Measurements from ENCODE around the gene SRPK2. TPM values are rescaled to one million over a fixed set of nuclear protein-coding genes. Genes with fewer than 3 reads are reported as not detected.
"Not testable (repeated sequence)": the region's sequence is repeated elsewhere in the genome, so short reads cannot be mapped to it uniquely, and the experiment has no call there.

Gene SRPK2
- total RNA-seq, 2 donors from 2014 or later: 41.5 to 52.2 TPM

DNA sequence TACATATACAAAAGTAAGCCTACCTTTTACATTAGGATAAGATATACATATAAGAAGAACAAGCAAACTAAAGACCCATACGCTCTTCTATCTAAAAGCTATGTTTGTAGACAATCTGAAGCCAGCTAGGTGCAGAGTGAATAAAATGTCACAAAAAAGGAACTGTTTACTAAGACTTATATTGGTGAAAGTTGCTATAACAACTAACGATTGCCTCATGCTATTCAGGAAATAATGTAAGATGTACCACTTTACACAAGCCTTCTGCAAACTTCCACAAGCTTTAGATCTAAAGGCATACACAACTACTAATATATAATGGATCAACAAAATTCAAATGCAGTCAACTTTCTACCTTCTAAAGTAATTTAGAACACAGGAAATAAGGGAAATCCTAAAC, 175.1 kb downstream of the SRPK2 start:
- no peak for DNase-seq (ENCODE audit: low spot score)
- intact Hi-C loops (cut with DNase I): no loop called here

DNA sequence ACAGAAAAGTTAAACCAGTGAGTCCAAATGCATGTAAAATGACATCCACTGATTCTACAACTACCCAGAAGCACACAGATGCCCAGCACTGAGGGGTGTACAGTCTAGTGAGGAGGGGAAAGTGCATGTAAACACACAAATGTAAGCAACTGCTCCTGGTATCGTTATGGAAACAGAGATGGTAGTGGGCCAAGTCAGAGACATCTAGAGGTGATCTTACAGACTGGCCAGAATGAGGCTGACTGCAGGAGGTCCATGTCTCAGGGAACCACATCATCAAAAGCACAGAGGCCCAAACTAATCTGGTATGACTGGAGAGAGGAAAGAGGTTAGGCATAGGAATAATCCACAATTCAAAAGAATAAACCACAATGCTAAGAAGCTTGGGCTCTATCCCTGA, 176.5 kb downstream of the SRPK2 start:
- intact Hi-C loops (cut with DNase I): no loop called here
- DNase-seq (ENCODE audit: low spot score): no peak

DNA sequence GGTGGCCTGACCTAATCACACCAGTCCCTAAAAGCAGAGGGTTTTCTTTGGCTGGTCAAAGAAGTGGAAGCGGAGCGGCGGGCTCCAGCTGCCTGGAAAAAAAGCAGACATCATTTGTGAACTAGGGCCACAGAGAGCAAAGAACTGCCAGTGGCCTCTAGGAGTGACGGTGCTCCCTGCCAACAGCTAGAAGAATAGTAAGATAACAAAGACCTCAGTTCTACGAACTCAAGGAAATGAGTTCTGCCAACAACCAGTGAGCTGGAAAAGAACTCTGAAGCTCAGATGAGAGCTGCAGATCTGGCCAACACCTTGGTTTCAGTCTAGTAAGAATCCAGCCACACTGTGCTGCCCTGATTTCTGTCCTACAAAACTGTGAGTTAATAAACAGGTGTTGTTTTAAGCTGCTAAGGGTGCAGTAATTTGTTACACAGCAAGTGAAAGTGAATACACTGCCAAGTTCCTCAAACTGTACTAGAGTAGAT, 178.0 kb downstream of the SRPK2 start:
- no peak for DNase-seq (ENCODE audit: low spot score)
- intact Hi-C loops (cut with DNase I): loop anchor here in 1 of 2 donors (1.0 kb wide), 1 partner anchor 30 kb away; no protein-coding TSS in a partner anchor

DNA sequence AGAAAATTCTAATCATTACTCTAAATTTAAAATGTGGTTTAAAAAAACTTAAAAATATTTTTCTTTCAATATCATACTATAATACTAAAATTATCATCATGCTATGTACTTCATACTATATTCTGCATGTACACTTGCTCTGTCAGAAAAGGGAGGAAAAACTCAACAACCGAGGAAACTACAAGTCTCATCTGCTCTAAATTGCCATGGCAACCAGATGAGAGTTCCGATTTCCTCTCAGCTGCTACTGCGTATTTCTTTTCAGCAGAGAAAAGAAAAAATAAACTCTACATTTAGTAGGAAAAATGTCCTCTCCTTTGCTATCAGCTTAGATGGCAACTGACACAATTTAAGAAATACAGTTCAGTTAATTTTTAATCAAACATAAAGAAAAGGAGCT, 178.9 kb downstream of the SRPK2 start:
- DNase-seq (ENCODE audit: low spot score): no peak
- intact Hi-C loops (cut with DNase I): no loop called here

DNA sequence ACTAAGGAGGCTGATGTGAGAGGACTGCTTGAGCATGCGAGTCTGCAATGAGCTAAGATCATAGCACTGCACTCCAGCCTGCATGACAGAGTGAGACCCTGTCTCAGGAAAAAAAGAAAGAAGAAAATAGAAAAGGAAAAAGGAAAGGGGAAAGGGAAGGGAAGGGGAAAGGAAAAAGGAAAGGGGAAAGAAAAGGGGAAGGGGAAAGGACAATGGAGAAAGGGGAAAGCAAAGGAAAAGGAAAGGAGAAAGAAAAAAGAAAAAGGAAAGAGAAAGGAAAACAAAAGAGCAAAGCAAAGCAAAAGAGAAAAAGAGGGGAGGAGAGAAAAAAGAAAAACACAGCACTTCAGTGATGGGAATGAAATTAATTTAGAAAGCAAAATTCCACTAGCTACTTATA, 179.3 kb downstream of the SRPK2 start:
- no peak for DNase-seq (ENCODE audit: low spot score)
- intact Hi-C loops (cut with DNase I): no loop called here

DNA sequence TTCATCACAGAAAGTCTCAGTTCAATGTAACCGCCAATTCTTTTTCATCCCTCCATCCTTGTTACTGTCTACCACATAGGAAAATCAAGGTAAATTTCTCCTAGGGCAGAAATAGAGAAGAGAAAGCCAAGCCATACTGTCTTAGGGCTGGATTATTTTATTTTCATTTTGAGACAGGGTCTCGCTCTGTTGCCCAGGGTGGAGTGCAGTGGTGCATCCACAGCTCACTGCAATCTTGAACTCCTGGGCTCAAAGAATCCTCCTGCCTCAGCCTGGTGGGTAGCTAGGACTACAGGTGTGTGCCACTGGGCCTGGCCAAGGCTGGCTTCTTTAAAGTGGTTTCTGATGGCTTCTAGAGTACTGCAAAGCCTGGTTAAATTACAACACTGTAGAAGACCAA, 181.7 kb downstream of the SRPK2 start:
- intact Hi-C loops (cut with DNase I): no loop called here
- DNase-seq (ENCODE audit: low spot score): no peak

GRCh38 chr7:105205592-105206237, 183.0 kb downstream of the SRPK2 start:
- intact Hi-C loops (cut with DNase I): no loop called here
- no peak for DNase-seq (ENCODE audit: low spot score)

DNA sequence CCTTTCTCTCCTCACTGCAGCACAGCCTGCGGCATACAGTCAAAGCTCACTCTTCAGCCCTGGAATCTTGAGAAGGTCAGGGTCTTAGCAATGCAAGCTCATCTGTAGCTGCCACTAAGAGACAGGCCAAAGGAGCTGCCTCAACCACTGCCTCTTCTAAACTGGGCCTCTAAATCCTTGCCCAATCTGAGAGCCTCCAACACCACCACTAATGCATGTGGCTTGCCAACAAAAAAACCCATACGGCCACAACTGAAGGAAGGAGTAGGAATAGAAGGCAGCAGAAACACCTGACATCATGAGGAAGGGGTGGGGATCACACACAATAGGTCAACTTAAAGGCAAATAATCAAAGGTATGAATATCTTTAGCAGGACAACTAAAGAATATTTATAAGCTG, 183.8 kb downstream of the SRPK2 start:
- intact Hi-C loops (cut with DNase I): no loop called here
- DNase-seq (ENCODE audit: low spot score): no peak

DNA sequence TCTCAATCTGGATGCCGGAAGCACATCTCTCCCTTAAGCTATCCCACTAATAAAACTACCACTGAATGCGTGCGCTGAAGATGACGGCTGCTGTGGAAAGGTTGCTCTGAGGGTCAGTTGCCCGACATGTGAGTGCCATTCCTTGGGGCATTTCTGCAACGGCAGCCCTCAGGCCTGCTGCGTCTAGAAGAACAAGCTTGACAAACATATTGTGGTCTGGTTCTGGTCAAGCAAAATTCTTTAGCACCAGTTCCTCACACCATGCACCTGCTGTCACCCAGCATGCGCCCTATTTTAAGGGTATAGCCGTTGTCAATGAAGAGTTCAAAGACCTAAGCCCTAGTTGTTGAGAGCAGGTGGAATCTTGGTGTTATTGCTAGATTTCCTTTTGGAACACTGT, 184.2 kb downstream of the SRPK2 start:
- intact Hi-C loops (cut with DNase I): no loop called here

GRCh38 chr7:105202616-105203015, 186.1 kb downstream of the SRPK2 start:
- intact Hi-C loops (cut with DNase I): no loop called here
- DNase-seq (ENCODE audit: low spot score): no peak

More for the DNA sequence above, 184.2 kb downstream of the SRPK2 start:
- no peak for DNase-seq (ENCODE audit: low spot score)

DNA sequence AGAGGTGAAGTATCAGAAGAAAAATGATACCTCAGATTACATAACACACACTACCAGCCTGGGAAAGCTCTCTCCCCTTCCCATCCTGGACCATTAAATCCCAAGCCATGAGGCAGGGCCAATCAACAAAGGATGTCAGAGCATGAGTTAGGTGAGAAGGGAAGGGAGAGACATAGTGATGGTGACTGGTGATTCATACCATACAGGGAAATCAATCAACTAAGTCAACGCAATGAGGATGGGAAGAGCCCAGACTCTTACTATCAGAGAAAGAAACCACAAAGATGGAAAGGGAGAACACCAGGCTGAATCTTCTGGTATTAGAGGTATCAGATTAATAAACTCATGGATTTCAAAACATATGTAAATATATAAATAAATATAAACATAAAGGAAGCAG, 189.3 kb downstream of the SRPK2 start:
- intact Hi-C loops (cut with DNase I): no loop called here
- DNase-seq (ENCODE audit: low spot score): no peak

- DNase-seq (ENCODE audit: low spot score): no peak
- intact Hi-C loops (cut with DNase I): no loop called here
Observed at GRCh38 chr7:105198223-105198622, 190.5 kb downstream of the SRPK2 start.

DNA sequence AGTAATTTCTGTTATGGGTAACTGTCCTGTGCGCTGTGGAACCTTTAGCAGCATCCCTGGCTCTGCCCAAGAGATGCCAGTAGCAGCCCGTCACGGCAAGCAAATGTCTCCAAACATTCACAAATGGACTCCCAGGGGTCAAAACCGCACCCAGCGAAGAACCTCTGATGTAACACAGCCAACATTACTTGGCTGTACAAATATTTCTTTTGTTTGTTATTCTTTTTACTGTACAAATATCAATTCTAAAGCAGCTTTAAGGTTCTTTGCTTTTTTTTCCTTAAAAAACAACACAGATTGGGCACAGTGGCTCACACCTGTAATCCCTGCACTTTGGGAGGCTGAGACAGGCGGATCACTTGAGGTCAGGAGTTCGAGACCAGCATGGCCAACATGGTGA, 192.2 kb downstream of the SRPK2 start:
- DNase-seq (ENCODE audit: low spot score): no peak
- intact Hi-C loops (cut with DNase I): no loop called here

DNA sequence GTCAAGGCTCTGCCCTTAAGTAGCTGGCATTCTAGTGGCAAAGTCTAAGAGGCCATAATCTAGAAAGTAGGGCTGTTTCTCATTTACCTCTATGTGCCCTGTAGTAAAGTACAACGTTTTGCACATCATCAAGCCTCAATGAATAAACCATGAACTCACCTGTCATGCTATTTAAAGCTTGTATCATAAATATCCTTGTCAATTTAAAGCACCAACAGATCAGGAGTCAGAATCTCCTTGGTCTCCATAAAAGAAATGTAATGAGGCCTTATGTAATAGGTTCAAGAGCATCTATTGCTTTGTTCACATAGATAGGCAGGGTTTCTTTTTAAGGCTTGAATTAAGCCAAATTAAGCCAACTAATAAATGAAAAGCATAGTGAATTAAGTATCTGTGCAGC, 192.8 kb downstream of the SRPK2 start:
- no peak for DNase-seq (ENCODE audit: low spot score)
- intact Hi-C loops (cut with DNase I): no loop called here

DNA sequence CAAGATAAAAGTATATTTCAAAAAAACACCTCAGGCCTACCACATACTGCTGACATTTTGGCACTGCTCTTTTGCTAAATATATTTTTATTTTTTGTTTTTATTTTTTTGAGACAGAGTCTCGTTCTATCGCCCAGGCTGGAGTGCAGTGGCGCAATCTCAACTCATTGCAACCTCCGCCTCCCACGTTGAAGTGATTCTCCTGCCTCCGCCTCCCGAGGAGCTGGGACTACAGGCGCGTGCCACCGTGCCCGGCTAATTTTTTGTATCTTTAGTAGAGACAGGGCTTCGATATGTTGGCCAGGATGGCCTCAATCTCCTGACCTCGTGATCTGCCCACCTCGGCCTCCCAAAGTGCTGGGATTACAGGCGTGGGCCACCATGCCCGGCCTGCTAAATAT, 193.8 kb downstream of the SRPK2 start:
- intact Hi-C loops (cut with DNase I); DNase-seq (ENCODE audit: low spot score): not testable (repeated sequence)

GRCh38 chr7:105191331-105191730, 197.4 kb downstream of the SRPK2 start:
- intact Hi-C loops (cut with DNase I): no loop called here
- DNase-seq (ENCODE audit: low spot score): no peak

DNA sequence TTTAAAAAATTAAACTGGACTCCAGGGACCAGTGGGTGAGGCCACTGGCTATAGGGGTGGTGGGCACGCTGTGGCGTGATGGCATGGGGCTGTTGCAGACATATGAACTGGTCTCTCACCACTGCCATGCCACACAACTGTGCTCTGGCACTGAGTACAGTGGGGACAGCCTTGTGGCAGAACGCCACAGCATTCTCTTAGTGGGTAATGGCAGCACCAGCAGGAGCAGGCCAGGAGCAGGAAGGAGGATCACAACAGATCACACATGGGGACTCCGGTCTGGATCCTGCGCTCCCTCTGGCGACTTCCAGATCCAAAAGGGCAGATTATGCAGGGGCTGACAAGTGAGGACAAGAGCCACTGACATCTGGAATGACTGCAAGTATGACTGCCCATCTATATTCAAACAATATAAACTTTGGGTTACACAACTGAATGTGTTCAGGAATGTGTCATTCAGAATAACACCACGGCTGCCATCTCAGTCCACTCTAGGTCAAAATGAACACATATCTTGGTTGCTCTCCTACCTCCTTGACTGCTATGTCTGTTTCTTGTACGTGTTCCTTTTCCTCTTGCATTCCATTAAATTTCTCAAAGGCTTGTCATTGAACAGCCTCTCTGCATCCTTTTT, 198.7 kb downstream of the SRPK2 start:
- intact Hi-C loops (cut with DNase I): no loop called here
- no peak for DNase-seq (ENCODE audit: low spot score)

- intact Hi-C loops (cut with DNase I): no loop called here
- no peak for DNase-seq (ENCODE audit: low spot score)
Observed at GRCh38 chr7:105188201-105188600, 200.5 kb downstream of the SRPK2 start.

GRCh38 chr7:105187302-105188169, 201.2 kb downstream of the SRPK2 start:
- DNase-seq (ENCODE audit: low spot score): no peak
- intact Hi-C loops (cut with DNase I): no loop called here

DNA sequence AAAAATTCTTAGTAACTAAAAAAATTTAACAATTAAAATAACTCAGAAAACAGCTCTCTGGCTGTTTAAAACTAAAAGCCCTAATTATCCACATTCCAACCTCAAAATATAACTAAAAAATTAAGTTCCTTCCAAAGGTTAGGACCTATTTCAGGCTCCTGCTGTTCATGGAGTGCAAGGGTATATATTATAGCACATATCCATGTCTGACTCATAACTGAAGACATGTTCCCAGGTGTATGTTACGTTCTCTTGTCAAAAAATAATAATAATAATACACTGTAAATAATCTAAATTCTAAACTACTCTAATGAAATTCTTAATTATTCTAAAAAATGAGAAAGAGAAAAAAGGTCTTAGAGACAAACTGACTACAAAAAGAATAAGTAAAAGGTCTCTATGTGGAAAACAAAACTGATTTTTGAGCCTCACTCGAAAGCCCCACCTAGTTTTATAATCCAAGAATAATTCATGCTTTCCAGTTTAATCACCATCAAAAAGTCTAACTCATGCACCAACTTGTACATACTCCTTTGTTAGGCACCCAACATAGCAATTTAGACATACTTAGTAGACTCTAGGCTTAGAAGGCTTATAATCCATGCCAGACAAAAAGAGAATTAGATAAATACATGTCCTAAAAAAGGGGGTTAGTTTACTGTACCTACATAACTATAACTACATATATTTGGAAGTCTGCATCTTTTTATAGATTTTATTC, 203.3 kb downstream of the SRPK2 start:
- intact Hi-C loops (cut with DNase I): no loop called here

More for the DNA sequence above, 203.3 kb downstream of the SRPK2 start:
- DNase-seq (ENCODE audit: low spot score): no peak

Measured in posterior vena cava (tissue), 2 donors.